ENCODE results near the gene TSHB.

The TSHB gene

DNA sequence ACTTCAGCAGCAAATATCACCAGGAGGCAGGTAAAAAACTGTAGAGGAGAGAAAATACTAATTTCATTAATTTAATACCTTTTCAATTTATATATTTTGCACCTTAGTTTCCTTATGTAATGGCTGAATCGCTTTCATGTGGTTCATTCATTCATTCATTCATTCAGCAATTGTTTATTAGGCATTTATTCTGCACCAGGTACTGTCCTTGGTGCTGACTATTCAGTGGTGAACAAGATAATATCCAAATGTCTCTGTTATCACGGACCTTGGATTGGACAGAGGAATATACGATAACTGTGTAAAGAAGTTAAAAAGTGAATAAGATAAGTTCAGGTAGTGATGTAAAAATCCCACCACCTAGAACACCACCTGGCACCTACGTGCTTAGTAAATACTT, 30.9 kb downstream of the TSHB start:
- DNase-seq (ENCODE audit: low read depth), result no peak

DNA sequence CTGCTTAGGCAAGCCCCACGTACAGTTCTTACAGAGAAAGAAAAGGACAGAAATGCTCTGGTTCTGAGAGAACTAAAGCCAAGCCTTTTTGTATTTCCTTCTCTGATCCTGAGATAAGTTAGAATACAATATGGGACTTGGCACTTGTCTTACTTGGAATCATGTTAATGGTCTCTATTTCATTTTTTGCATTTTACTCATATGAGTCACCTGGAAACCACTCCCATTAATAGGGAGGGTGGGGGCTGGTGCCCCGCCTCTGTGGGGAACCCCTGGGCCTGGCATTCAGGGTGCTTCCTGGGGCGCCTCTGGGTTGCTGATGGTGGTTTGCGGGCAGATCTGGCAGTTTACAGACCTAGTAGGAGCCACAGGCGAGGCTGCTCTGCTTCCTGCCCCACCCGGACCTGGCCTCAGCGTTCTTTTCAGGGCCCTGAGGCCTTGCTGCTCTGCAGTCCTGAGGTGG, 32.9 kb downstream of the TSHB start:
- DNase-seq (ENCODE audit: low read depth), result peak; percentile 93

DNA sequence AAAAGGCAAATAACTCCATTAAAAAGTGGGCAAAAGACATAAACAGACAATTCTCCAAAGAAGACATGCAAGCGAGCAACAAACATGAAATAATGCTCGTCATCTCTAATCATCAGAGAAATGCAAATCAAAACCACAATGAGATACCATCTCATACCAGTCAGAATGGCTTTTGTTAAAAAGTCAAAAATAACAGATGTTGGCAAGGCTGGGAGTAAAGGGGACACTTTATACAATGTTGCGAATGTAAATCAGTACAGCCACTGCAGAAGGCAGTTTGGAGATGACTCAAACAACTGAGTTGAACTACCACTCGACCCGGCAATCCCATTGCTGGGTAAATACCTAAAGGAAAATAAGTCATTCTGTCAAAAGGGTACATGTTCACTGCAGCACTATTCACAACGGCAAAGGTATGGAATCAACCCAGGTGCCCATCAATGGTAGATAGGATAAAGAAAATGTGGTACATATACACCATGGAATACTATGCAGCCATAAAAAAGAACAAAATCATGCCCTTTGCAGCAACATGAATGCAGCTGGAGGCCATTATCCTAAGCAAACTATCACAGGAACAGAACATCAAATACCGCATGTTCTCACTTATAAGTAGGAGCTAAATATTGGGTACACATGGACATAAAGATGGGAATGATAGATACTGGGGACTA, 33.7 kb downstream of the TSHB start:
- DNase-seq (ENCODE audit: low read depth), result peak; percentile 15

DNA sequence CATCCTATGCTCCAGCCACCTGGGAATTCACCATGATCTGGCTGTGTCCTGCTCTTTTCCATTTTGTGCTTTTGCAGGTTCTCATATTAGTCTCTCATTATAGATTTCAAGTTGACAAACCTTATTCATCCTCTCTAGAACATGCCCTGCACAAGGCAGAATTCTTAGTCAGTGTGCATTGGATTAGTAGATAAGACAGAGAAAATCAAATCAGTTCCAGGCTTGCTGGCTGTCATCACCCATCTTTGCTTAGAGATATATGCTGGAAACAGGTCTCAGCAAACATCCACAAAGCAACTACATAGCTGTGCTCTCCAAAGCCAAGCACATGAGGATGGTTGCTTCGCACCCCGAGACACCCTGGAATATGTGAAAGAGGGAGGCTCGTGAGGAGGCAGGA, 34.8 kb downstream of the TSHB start:
- DNase-seq (ENCODE audit: low read depth), result no peak

DNA sequence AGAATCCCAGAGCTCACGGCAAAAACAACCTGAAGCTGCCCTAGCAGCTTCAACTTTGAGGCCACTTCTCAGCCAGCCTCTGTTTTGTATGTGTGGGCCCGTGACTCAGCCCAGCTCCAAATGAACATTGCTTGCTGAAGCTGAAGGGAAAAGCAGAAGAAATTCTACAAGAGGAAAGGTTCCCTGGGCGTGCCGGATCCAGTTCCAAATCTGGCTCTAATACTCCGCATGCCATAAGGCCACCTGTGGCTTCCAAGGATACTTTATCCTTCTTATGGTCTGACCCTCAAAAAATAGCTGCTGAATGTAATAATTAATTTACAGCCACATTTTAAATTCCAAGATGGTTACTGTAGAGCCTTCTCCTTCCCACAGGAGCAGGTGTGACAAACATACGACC, 35.4 kb downstream of the TSHB start:
- DNase-seq (ENCODE audit: low read depth), result no peak

DNA sequence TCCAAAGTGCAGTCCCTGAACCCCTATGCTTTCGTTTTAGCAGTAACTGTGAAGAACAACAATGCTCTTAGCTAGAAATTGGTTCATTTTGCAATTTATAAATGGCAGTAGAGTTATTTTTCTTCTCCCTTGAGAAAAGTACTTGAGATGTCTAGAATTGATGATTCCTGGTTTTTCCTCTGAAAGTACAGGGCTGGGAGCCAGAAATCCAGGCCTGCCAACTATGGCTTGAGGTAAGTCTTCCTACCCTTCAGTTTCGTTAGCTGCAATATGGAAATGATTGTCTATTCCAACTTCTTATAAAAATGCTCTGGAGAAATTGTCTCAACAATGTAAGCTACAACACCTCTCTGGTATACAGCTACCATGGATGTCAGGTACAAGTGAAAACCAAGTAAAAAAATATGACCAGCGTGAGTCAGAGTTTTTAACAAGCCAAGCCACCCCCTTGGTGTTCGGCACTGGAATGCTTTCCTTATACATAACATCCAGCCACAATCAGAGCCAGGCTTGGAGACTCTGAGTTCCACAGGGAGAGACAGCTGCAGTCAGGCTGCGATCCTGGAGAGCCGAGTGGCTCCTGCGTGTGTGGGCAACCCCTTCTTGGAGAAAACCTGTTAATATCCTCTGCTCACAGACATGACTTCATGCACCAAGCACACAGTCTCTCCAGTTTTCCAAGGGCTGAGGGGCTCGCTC, 37.7 kb downstream of the TSHB start:
- no peak for DNase-seq (ENCODE audit: low read depth)

DNA sequence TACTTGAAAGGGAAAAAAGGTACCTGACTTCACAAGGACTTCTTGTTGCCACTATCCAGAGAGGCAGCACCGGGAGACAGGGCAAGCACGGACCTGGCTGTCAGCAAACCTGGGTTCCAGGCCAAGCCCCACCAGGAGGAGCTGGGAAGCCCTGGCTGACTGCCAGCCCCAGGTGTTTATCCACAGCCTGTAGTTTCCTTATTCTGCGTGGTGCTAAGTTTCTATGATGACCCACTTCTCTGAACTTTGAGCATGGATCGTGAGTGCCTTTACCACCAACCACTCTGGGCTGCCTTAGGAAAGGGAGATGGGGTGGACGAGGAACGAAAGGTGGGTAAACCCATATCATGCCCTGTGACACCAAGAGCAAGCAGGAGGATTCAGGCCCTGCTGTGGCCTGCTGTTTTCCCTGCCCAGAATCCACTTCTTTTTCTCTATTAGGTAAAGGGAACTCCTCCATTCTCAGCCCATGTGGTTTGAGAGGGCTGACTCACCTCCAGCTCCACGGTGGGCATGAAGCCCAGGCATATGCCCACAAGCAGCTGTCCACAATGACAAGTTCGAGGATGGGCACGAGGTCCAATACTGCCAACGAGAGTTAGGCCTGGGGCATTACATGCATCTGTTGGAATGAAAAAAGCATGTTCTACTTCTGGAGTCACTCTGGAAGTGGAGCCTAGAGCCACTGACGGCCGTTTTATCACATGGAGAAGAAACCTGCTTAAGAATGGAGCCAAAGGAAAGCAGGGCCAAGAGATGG, 39.4 kb downstream of the TSHB start:
- DNase-seq (ENCODE audit: low read depth), result no peak

DNA sequence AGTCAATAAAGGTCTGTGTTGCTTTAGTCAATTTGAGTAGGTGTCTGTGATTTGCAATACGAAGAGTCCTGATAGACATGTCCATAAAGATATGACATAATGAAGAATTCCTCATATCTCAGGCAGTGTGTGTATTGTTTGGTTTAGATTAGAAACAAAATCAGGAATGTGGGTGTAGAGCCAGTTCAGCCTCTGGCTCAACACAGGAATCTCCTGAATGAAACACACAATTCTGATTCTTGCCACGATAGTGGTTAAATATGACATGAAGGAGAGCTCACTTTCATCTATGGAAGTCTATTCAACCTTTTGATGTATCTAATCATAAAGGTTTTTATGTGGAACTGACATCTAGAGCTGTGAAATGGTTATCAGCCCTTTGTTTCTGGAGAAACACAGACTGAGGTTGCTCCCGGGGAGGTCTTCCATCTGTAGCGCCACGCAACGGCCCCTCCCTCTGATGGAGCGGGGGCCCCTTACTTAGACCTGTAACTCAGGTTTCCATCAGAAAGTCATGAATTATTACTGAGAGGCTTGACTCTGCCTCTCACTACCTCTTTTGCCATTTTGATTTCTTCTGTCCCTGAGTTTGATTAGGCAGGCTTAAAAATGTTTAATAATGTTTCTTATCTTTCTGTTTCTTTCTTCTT, 40.2 kb downstream of the TSHB start:
- no peak for DNase-seq (ENCODE audit: low read depth)

DNA sequence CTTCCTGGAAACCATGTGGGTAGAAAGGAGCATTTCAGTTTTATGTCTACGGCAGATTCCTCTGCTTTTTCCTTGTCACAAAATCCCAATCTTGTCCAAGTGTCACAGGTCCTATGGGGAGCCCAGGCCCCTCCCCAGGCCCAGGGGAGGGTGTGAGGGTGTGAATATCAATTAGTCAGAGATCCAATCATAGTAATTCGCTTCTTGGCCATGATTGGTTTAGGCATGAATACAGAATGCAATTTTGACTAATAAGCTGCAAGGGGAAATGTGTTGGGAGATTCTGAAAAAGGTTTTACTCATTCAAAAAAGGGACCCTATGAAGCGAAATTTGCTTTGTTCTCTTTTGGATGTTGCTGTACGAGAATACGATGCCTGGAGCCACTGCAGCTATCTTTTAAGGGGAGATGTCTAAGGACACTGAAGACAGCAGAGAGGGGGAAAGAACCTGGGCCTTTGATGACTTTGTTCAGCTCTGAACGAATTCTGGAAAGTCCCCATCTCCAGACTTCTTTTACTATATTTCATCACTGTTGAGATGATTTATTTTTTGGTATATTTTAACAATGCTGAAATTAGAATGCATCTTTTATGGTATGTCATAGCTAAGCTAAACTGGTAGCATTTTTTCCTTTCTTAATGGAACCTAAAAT, 41.5 kb downstream of the TSHB start:
- DNase-seq (ENCODE audit: low read depth), result no peak

DNA sequence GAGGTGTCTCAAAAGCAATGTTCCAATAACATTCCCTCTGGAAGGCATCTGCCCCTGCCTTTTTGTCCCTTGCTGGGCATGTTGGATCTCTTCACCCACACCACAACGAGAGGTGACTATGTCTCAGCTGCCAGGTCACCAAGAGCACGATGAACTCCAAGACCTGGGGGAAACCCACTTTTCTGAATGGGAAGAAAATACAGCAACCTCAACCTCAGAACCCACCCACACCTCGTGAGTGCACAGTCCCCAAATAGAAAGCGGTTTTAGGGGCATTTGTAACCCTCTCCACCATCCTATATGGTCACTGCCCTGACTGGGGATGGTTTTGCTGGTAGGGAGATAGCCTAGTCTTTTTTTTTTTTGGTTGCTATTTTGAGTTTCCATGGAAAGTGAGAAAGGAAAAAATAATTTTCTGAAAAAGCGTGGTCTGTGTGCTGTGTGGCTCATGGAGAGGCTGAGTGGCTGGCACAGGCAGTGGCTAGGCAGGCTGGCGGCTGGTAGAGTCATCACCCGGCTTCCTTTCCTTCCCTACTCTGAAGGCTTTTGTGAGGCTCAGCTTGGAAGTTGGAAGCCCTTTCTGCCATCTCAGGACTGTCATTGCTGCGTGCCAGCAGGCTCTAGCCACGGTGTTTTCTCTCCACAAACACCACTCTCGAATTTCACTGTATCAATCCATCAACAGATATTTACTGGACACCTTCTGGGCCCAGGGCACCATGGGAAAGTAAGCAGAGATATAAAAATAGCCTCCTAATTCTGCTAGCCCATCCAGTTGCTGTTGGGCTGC, 43.9 kb downstream of the TSHB start:
- no peak for DNase-seq (ENCODE audit: low read depth)

DNA sequence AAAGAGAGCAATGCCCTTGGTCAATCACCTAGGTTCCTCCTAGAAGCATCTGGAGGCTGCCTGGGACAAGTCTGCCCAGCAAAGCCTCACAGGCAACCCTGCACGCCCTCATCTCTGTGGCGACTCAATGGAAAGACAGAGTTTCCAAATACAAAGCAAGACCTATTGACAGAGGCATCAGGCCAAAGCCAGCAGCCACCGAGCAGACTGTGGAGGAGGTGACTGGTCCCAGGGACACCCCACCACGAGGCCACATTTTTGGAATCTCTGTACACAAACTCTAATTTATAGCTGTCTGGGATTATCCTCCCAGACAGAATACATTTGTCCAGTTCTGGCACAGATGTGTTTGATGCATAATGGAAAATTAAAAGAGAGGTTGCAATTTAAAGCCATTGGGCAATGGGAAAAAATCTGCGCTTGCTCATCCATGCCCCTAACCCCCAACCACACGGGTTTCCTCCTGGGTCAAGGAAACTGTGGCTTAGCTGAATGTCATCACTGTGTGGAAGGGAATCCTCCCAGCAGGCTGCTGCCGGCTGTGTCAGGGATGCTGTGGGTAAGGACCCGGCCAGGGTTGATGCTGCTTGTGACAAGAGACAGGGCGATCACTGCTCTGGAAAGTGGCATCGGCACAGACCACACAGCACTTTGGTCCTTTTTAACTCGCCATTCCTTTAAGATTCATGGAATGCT, 45.4 kb downstream of the TSHB start:
- no peak for DNase-seq (ENCODE audit: low read depth)

DNA sequence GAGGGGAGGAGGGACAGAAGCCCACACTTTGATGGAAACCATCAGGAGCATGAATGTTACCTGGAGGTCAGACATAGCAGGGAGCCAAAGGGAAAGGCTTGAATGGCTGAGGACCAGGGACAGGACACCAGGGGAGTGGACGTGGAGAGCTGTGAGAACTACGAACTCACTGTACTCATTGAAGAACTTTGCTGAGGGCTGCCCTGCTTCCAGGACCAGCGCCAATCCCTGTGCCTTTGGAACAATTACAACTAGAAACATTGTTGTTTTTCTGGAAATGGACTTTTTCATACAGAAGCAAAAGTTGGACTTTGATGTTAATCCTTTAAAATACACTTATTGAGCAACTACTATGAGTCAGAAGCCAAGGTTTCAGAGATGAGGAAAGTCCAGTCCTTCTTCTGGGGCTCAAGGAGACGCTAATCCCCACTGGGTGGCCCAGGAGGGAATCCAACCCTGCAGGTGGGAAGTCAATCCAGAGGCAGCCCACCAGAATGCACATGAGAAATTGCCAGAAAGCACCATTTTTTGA, 46.8 kb downstream of the TSHB start:
- no peak for DNase-seq (ENCODE audit: low read depth)

DNA sequence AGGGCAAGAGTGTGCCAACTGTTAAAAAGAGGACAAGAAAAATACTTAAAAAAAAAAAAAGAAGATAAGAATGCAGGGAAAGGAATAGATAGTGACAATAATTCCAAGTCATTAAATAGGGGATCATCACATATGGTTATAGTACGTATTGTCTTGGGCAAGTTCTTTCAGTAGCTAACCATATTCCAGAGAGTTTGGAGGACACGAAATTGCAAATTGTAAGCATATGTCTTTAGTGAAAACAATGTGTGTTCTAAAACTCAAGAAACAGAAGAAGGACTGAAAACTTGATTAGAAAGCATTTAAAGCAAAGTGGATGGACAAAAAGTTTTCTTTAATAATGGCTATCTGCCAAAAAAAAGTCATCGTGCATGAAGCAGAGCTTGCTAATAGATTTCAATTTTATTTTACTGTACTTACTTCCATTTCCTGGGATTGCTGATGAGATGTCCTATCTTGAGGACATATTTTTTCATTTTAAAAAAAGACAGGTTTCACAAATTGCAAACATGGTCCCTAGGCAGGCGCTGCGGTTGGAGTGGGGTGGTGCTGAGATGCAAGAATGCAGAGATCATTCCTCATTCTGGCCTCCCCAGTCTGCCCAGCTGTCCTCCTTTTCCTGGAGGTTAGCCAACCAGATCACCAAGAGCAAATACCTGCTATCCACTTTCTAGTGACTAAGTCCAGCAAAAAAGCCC, 47.8 kb downstream of the TSHB start:
- no peak for DNase-seq (ENCODE audit: low read depth)

DNA sequence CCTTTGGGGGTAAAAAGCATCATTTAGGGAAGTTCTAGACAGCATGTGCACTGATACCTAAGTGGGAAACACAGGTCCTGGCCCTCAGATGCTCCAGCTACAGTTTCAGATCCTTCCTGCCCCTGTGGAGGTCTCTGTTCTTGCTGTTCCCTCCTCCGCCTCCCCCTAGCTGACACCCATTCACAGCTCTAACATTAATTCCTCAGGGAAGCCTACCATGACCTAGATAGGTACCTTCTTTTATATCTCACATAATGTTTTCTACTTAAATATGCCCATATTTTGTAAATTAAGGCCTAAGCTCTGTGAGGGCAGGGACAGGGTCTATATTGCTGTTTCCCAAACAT, 48.3 kb downstream of the TSHB start:
- DNase-seq (ENCODE audit: low read depth), result no peak

DNA sequence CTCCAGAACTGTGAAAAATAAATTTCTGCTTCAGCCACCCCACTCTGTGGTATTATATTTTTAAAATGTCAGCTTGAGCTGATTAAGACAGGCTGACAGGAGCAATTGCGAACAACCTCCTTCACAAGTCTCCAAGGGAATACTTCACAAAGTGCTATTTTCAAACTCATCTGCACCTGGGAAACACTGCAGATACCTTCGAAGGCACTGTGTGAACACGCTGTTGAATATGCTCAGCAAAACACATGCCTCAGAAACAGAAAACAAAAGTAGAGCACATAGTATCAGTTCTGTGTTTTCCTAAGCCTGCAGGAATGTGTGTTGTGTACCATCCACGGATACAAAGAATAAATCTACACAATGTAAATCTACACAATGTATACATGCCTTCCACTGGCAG, 49.1 kb downstream of the TSHB start:
- DNase-seq (ENCODE audit: low read depth), result no peak

DNA sequence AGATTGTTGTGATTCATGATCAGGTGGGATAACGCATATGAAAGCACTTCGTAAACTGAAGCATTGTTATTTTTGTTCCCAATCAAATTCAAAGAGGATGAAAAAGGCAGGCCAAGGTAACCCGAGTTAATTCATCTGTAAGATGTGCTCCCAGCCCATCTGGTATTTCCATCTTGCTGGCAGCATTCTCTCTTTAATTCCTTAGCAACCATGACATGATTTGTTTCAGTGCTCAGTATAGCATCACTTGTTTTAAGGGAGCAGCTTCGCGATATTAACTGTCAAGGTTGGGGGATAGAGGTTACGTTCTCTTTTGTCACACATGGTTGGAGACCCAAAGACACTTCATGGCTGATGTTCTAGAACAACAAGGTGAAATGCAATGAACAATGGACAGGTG, 53.3 kb downstream of the TSHB start:
- no peak for DNase-seq (ENCODE audit: low read depth)

Measured in T follicular helper cell (primary cell).